NCI-H82 treated with DMSO at 0.1 percent for 48 hours (cell line): ENCODE results near the gene KDM4C.

Experiments used
- DNase-seq: peaks from one replicate; lab custom pipeline; 2025; ENCODE audit not compliant: unreplicated experiment; lab: John Stamatoyannopoulos, UW

The KDM4C gene

GRCh38 chr9:6855860-6856259 lies 98.1 kb downstream of the KDM4C start:
- DNase-seq: no peak

- no peak for DNase-seq
Observed at GRCh38 chr9:6864102-6864501, 106.3 kb downstream of the KDM4C start.

- no peak for DNase-seq
Observed at GRCh38 chr9:6869081-6869948, 111.5 kb downstream of the KDM4C start.

GRCh38 chr9:6870149-6870548 lies 112.4 kb downstream of the KDM4C start:
- no peak for DNase-seq

GRCh38 chr9:6870650-6871477 lies 113.1 kb downstream of the KDM4C start:
- DNase-seq: no peak

- DNase-seq: no peak
Observed at GRCh38 chr9:6873857-6874256, 116.1 kb downstream of the KDM4C start.

GRCh38 chr9:6876195-6876894 lies 118.6 kb downstream of the KDM4C start:
- no peak for DNase-seq

- DNase-seq: no peak
Observed at GRCh38 chr9:6877671-6878161, 119.9 kb downstream of the KDM4C start.

- no peak for DNase-seq
Observed at GRCh38 chr9:6880626-6881025, 122.9 kb downstream of the KDM4C start.

- DNase-seq: no peak
Observed at GRCh38 chr9:6884101-6884500, 126.3 kb downstream of the KDM4C start.

GRCh38 chr9:6884990-6885389 lies 127.2 kb downstream of the KDM4C start:
- DNase-seq: no peak

- no peak for DNase-seq
Observed at GRCh38 chr9:6887051-6887450, 129.3 kb downstream of the KDM4C start.

GRCh38 chr9:6889868-6890267 lies 132.1 kb downstream of the KDM4C start:
- DNase-seq: no peak

- DNase-seq: no peak
Observed at GRCh38 chr9:6893350-6894131, 135.8 kb downstream of the KDM4C start.

- no peak for DNase-seq
Observed at GRCh38 chr9:6894135-6894534, 136.4 kb downstream of the KDM4C start.

GRCh38 chr9:6895754-6896153 lies 138.0 kb downstream of the KDM4C start:
- no peak for DNase-seq

- DNase-seq: no peak
Observed at GRCh38 chr9:6896562-6896961, 138.8 kb downstream of the KDM4C start.

GRCh38 chr9:6897207-6897822 lies 139.5 kb downstream of the KDM4C start:
- DNase-seq: no peak

- DNase-seq: no peak
Observed at GRCh38 chr9:6897898-6898302, 140.1 kb downstream of the KDM4C start.

- no peak for DNase-seq
Observed at GRCh38 chr9:6899274-6899673, 141.5 kb downstream of the KDM4C start.
